Hepatocyte (in vitro differentiated cells): ENCODE data around the gene DCAF8. TPM values are rescaled to one million over a fixed set of nuclear protein-coding genes. Genes with fewer than 3 reads are reported as not detected.
A peak's percentile ranks its signal among the peaks of the same experiment; 100 is the strongest.

ENCODE experiments used
- DNase-seq: peaks from one replicate; pipeline ENCODE4 v3.0.0-alpha.2; 2016; ENCODE audit warnings: low spot score
- H2AFZ ChIP-seq: fragments of 200-600 bp; sonication (generic); 2 replicates; pipeline ENCODE4 v1.6.0; 2016; ENCODE audit warnings: antibody characterized with exemption, mild to moderate bottlenecking
- H3K27ac ChIP-seq: fragments of 200-600 bp; sonication (generic); 2 replicates; pipeline ENCODE4 v1.5.1; 2016; ENCODE audit warnings: mild to moderate bottlenecking
- H3K27me3 ChIP-seq: fragments of 200-600 bp; sonication (generic); 2 replicates; pipeline ENCODE4 v1.6.1; 2016
- H3K36me3 ChIP-seq: fragments of 200-600 bp; sonication (generic); replicated peaks from 2 replicates; pipeline ENCODE4 v1.5.1; 2016; ENCODE audit warnings: low read depth; ENCODE audit not compliant: insufficient read depth
- H3K4me1 ChIP-seq: fragments of 200-600 bp; sonication (generic); 2 replicates; pipeline ENCODE4 v1.5.1; 2016; ENCODE audit warnings: mild to moderate bottlenecking, moderate library complexity; ENCODE audit not compliant: insufficient read depth
- H3K4me2 ChIP-seq: fragments of 200-600 bp; sonication (generic); 2 replicates; pipeline ENCODE4 v1.6.0; 2016
- H3K4me3 ChIP-seq: fragments of 200-600 bp; sonication (generic); 2 replicates; pipeline ENCODE4 v1.5.1; 2016; ENCODE audit warnings: mild to moderate bottlenecking
- H3K79me2 ChIP-seq: fragments of 200-600 bp; sonication (generic); 2 replicates; pipeline ENCODE4 v1.6.0; 2017; ENCODE audit warnings: mild to moderate bottlenecking
- H3K9me2 ChIP-seq: fragments of 200-600 bp; sonication (generic); replicated peaks from 2 replicates; pipeline ENCODE4 v1.6.0; 2017; ENCODE audit warnings: mild to moderate bottlenecking; ENCODE audit not compliant: insufficient read depth
- H3K9me3 ChIP-seq: fragments of 200-600 bp; sonication (generic); 2 replicates; pipeline ENCODE4 v1.5.1; 2016; ENCODE audit warnings: low read depth, mild to moderate bottlenecking
- H4K20me1 ChIP-seq: fragments of 200-600 bp; sonication (generic); 2 replicates; pipeline ENCODE4 v1.6.0; 2016; ENCODE audit warnings: mild to moderate bottlenecking; ENCODE audit not compliant: insufficient read depth, poor library complexity, severe bottlenecking
- CTCF ChIP-seq: fragments of 200-600 bp; sonication (generic); IDR thresholded peaks from 2 replicates; pipeline ENCODE4 v1.5.1; 2016; ENCODE audit warnings: antibody characterized with exemption, mild to moderate bottlenecking; ENCODE audit not compliant: poor library complexity
- EZH2 ChIP-seq: fragments of 200-600 bp; sonication (generic); IDR thresholded peaks from 2 replicates; pipeline ENCODE4 v1.6.1; 2016; ENCODE audit warnings: antibody characterized with exemption, mild to moderate bottlenecking, borderline replicate concordance
- EZH2phosphoT487 ChIP-seq: fragments of 200-600 bp; sonication (generic); IDR thresholded peaks from one replicate; pipeline ENCODE4 v1.6.1; 2018; ENCODE audit warnings: antibody characterized with exemption, mild to moderate bottlenecking, low read depth, moderate library complexity; ENCODE audit not compliant: unreplicated experiment, severe bottlenecking
- WGBS: methylation state at CpG from one replicate; pipeline ENCODE4 v1.1.6; 2016; ENCODE audit warnings: low lambda C conversion rate; ENCODE audit errors: missing lambda C conversion rate; 5-methylcytosine and 5-hydroxymethylcytosine counted together
- polyA plus RNA-seq: library from polyadenylated mRNA; unstranded; fragments of >200 nt; fragmentation: Nextera tagmentation; extraction: Ambion mirVana; gene quantifications from 2 replicates; pipeline ENCODE4 v1.2.1, GENCODE V29; 2016
- total RNA-seq: library from RNA; depleted of rRNA; stranded (reverse); fragments of >200 nt; gene quantifications from 2 replicates; pipeline ENCODE4 v1.2.3, GENCODE V29; 2014

Gene DCAF8
- total and polyA plus RNA-seq, 2 experiments from 2014 or later, result 95.1 to 110 TPM

GRCh38 chr1:160206036-160206389, 56.3 kb downstream of the DCAF8 start:
- TF ChIP-seq EZH2, result no peak
- no peak for TF ChIP-seq EZH2phosphoT487
- no peak for TF ChIP-seq CTCF

DNA sequence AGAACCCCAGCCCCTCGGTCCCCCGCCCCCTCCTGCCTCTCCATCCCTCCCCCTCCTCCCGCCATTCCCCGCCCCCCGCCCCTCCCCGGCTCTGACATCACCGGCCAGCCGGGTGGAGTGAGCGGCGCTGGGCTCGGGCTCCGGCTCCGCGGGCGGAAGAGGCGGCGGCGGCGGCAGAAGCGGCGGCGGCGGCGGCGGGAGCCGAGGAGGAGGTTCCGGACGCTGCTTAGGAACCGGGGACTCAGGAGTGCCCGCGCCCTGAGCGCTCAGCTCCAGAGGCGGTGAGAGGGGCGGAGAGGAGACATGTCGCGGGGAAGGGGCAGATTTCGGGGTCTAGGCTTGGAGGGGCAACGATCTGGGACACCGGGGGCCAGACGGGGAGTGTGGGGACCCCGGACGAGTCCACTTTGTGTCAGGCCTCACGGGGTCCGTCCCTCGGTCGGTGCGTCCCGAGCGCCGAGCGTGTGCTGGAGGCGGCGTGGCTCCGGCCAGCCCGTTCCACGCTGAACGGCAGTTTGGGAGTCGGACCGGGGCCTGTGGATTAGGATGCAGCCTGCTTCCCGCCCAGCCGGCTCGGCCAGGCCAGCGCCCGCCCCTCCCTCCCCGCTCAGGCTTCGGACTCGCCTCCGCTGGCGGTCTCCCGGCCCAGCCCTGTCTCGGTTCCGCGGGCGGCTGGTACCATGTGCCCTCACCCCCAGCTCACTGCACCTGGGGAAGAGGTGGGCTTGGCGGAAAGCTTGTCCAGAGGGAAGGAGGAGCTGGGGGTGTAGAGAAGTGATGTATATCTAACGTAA, 56.9 kb downstream of the DCAF8 start, which contains the start of gene PEA15:
PEA15 (plus strand) TSS at position 143 of the 794 bp plus-strand sequence. CDS start 6,161 bp downstream, outside the sequence.
- H3K9me2 ChIP-seq, result no peaks in the 10 kb centered on the region
- WGBS, result 4% methylated on average over 14 of the region's 76 CpGs
- H3K4me3 ChIP-seq, result peak within 1 kb of the TSS; percentile 97
- TF ChIP-seq EZH2 (no peak), CTCF (no peak), EZH2phosphoT487 (no peak)
- H4K20me1 ChIP-seq, result peaks cover 8% of the 10 kb centered on the region
- H3K27me3 ChIP-seq, result no peaks in the 10 kb centered on the region
- H3K4me1 ChIP-seq, result peaks cover 21% of the 10 kb centered on the region
- no peaks in the 10 kb centered on the region for H3K9me3 ChIP-seq
- no peaks in the 10 kb centered on the region for H3K36me3 ChIP-seq
- H3K79me2 ChIP-seq, result peaks cover 13% of the 10 kb centered on the region
- peak within 1 kb of the TSS; percentile 86 for H2AFZ ChIP-seq
- H3K27ac ChIP-seq, result peak within 1 kb of the TSS; percentile 94
- DNase-seq, result peak; percentile 88
- peak within 1 kb of the TSS; percentile 94 for H3K4me2 ChIP-seq

More at GRCh38 chr1:160206036-160206389, 56.3 kb downstream of the DCAF8 start:
- WGBS, result under 1% methylated on average over 9 of the region's 9 CpGs
- peaks cover 17% of the 10 kb centered on the region for H3K79me2 ChIP-seq
- no peaks in the 10 kb centered on the region for H3K9me2 ChIP-seq
- no peaks in the 10 kb centered on the region for H3K9me3 ChIP-seq
- peaks cover 21% of the 10 kb centered on the region for H3K4me1 ChIP-seq
- H3K27ac ChIP-seq, result peak overlapping the region; percentile 94
- peak overlapping the region; percentile 85 for H2AFZ ChIP-seq
- H3K4me2 ChIP-seq, result peak overlapping the region; percentile 94
- H3K4me3 ChIP-seq, result peak overlapping the region; percentile 97
- no peaks in the 10 kb centered on the region for H3K36me3 ChIP-seq
- H3K27me3 ChIP-seq, result no peaks in the 10 kb centered on the region
- peaks cover 8% of the 10 kb centered on the region for H4K20me1 ChIP-seq
- DNase-seq, result peak; percentile 63

GRCh38 chr1:160204526-160205241, 57.7 kb downstream of the DCAF8 start:
- peak overlapping the region; percentile 86 for H2AFZ ChIP-seq
- H3K36me3 ChIP-seq, result no peaks in the 10 kb centered on the region
- H3K27me3 ChIP-seq, result no peaks in the 10 kb centered on the region
- peaks cover 2% of the 10 kb centered on the region for H4K20me1 ChIP-seq
- H3K27ac ChIP-seq, result peak overlapping the region; percentile 59
- TF ChIP-seq CTCF (no peak), EZH2 (no peak), EZH2phosphoT487 (no peak)
- no peaks in the 10 kb centered on the region for H3K9me3 ChIP-seq
- H3K4me3 ChIP-seq, result peak overlapping the region; percentile 97
- peak overlapping the region; percentile 94 for H3K4me2 ChIP-seq
- DNase-seq, result no peak
- peaks cover 18% of the 10 kb centered on the region for H3K4me1 ChIP-seq
- H3K79me2 ChIP-seq, result peaks cover 9% of the 10 kb centered on the region
- no peaks in the 10 kb centered on the region for H3K9me2 ChIP-seq
- WGBS, result 34% methylated on average over 4 of the region's 7 CpGs
